DMS114 treated with DMSO at 0.1 percent for 48 hours (cell line): ENCODE results near the gene SEC22B.
"Not testable (repeated sequence)": the region's sequence is repeated elsewhere in the genome, so short reads cannot be mapped to it uniquely, and the experiment has no call there.

Experiments
- DNase-seq: peaks from one replicate; lab custom pipeline; 2025; ENCODE audit not compliant: unreplicated experiment; lab: John Stamatoyannopoulos, UW

Gene SEC22B

DNA sequence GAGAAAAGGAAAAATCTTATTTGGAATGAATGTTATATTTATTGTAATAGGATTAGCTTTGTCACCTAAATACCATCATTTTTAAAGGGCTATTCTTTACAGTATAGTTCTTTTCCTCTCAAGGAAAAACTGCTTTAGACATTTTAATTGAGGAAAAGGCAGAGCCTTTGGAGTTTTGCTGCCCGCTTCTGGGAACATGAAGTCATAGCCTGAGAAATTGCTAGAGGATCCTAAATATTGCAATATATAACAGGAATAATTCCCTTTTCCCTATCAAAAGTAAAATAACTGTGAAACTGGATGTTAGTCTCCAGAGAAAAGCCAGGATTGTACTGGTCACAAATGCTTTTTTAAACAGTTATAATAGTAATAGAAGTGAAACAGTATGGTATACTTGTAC, 30.5 kb downstream of the SEC22B start:
- not testable (repeated sequence) for DNase-seq

DNA sequence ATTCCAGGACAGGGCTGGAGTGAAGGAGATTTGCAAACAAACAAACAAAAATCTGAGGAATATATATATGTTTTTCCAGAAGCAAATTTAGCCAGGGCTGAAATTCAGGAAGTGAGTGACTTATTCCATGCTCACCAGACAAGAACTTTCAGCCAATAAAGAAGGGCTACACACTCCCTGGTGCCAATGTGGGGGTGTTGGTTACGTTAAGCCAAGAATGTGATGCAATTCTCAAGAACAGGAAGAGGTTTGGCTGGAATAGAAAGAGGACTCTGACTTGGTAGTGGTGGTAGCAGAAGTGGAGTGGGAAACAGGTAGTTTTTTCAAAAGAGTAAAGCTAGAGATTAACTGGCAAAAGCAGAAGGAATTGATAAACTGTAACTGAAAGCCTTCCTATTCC, 31.7 kb downstream of the SEC22B start:
- DNase-seq: not testable (repeated sequence)

DNA sequence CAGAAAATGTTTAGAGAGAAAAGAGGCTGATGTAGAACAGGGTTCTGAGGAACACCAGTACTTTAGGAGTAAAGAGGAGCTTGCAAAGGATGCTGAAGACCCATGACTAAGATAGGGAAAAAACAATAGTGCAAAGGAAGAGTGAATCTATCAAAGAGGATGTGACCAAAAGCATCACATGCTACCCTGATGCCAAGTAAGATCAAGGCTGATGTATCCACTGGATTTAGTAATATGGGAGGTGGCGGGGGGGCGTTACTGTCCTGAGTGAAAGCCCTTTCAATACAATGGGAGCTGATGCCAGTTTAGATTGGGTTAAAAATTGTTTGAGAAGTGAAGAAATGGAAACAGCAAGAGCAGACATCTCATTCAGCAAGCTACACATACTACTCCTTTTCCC, 32.2 kb downstream of the SEC22B start:
- DNase-seq: not testable (repeated sequence)

DNA sequence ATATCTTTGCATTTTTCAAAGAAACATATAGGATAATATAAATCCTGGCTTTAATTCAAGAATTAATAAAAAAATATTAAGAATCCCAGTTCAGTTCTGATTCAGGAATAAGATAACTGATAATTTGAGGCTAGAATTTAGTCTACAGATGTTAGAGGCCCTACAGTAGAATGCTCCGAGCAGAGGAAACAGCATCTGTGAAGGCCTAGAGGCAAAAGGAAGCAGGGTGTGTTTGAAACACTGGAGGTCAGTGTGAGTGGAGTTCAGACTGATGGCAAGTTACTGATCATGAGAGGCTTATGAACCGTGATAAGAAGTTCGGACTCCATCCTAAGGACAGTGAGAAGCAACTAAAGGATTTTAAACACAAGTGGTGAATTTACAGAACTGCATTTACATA, 33.0 kb downstream of the SEC22B start:
- not testable (repeated sequence) for DNase-seq

DNA sequence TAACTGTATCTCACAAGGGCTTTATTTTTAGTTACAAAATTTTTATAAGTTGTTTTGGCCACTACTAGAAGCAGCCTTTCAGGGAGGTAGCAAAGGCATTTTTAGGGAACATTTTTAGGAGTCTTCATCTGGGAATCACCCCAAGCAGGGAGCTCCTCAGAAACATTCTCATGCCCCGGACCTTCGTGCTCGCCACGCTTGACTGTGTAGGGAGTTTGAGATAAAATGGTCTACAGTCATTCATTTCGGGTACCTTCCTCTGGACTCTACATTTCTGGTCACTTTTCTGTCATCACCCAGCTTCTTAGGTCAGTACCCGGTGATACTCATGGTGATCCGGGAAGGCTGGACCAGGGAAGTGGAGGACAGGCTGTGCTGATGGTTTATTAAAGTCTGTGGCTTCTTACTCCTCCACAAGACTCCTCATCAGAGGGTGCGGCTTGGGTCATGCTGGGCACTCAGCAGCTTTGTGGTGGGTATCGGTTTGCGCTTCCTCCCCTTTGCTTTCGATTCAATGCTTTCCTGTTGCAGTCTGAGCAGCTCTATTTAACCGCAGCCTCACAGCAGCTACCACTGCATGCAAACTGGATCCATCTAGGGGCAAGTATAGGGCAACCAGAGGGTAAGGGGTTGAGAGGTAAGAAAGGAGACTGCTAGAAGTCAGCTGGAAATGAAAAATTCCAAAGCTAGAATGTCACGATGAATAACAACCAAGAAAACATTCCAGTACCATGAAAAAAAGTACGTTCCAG, 33.6 kb downstream of the SEC22B start:
- DNase-seq: not testable (repeated sequence)

DNA sequence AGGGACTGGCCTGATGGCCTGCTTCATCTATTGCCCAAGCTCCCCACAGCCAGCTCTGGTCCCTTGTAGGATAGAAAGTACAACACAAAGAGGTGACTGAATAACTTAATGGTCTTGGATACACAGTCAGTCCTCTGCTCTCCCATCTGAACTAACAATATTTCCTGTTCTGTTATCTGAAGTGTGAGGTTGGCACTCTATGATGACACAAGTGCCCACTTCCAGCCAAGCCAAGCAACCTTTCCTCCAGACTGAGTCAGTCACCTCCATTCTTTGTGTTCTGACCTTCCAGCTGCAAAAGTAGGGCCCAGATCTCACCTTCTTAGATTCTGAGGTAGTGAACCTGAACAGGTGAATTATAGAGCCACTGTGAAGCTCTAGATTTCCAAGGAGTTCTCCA, 34.5 kb downstream of the SEC22B start:
- DNase-seq: not testable (repeated sequence)

DNA sequence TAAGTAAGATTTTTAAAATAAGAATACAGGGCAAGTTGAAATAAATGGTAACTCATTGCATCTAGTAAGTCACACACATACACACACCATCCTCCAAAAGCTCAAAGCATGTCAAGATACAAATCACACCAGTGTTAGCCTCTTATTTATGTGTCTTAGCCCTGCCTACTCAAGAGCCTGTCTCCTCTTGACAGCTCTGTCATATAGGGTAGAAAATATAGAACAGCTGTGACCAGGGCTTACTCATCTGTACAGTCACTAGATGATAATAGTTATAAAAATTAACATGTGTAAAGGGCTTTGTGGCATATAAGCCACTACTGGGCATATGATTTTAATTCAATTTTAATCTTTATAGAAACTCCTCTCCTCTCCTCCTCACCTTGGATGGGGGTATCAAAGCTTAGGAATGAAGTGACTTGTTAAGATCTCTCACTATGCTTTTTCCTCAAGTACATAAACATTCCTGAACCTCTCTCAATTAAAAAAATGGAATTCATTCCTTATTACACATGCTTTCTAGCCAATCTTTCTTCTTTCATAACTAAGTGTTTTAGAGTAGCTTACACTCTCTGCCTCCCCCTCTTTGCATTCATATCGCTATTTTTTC, 35.6 kb downstream of the SEC22B start:
- not testable (repeated sequence) for DNase-seq

DNA sequence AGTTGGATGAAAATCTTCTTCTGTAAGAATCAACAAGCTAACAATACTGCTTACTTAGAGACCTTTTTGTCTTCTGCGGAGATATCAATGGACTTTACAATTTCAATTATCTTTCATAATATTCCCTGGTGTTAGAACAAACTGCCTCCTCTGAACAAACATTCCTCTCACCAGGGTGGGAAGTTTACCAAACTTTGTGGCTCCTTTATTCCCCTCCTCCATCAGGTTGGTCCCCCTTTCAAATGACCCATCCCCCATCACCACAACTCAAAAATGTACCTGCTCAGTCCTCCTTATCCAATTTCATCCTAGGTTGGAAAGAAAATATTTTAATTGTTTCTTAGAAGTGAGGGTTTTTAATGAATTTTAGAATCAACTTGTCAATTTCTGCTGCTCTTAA, 40.2 kb downstream of the SEC22B start:
- DNase-seq: not testable (repeated sequence)

DNA sequence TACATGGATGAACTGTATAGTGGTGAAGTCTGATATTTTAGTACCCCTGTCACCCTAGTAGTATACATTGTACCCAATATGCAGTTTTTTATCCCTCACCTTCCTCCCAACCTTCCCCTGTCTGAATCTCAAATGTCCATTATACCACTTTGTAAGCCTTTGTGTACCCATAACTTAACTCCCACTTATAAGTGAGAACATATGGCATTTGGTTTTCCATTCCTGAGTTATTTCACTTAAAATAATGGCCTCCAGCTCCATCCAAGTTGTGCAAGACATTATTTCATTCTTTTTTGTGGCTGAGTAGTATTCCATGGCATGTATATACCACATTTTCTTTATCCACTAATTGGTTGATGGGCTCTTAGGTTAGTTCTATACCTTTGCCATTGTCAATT, 42.4 kb downstream of the SEC22B start:
- DNase-seq: not testable (repeated sequence)

DNA sequence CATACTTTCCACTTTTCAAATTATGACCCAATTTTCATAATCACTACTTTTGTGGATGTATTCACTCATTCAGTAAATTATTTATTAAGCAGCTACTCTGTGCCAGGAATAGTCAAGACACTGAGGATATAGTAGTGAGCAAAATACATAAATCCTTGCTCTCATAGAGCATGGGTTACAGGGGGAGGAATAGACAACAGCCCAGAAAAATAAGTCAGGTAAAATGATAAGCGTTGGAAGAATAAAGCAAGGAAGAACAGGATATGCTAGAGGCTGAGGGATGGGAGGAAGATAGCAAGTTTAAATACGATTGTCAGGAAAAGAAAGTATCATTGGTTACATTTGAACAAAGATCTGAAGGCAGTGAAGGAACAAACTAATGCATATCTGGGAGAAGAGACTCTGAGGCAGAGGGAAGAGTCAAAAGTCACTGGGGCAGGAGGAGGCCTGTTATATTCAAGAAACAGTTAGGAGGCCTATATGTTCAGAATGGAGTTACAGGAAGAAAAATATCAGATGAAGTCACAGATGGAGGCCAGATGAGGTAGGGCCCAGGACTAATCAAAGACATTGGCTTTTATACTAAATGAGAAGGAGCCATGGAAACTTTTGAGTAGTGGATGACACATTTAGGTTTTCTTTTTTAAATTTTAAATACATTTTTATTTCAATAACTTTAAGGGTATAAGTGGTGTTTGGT, 42.9 kb downstream of the SEC22B start:
- DNase-seq: no peak

DNA sequence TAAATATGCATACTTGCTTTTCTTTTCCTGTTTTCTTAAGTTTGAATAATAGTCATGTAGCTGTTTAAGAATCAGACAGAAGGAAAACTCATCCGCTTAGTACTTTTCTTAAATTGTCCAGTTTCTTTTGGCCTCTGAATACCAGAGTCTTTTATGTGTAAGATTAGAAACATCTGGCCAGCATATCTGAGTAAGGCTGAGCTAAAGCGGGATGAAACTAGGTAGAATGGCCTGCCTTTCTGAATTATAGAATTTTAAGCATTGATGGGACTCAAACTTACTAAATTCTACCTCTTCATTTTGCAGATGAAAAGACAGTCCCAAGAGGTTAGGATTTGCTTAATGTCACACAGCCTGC, 43.9 kb downstream of the SEC22B start:
- not testable (repeated sequence) for DNase-seq

DNA sequence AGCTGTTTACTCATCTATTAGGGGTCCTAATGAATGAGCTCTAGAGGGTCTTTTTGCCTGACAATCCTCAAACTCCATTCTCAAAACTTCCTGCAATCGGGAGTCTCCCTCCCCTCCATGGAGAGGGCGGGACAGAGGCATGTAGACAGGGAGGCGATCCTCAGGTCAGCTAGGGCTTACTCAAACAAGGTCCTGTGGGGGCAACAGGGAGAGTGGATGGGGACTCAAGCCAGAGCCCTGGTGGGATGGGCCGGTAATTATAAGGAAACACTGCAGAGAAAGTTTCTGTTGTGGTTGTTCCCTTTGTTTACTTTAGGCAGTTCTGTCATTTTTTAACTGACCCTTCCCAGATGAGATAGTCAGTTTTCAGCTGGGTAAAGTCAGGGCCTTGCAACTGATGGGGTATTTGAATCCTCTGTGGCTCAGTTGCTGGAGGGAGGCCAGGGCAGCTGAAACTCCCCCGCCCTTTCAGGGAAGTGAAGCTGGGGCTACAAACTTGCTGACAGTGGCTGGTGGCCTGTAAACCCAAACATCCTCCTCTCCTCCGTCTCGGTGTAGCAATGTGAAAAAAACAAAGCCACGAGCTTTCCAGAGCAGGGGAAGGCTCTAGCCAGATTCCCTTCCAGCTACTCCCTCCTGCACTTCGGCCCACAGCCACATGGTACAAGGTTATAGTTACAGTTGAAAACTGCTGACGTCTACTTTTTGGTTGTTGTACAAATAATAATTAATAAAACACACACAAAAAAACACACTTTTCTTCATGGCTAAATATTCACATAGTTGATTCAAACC, 44.5 kb downstream of the SEC22B start:
- DNase-seq: not testable (repeated sequence)

DNA sequence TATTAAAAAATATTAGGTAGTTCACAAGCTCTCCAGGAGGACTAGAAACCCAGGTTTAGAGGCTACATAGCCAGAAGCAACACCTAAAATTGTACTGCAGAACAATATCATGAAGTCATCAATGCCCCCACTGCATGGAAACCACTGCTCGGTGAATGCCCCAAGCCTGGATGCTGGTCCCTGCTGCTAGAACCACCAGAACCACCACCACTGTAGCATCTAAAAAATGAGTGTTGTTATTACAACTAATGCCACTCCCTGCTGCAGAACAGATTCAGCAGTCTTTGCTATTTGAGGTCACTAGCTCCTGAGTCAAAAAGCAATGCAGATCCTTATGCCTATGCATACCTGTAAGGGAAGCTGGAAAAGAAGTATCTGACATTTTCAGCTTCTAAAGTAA, 48.4 kb downstream of the SEC22B start:
- DNase-seq: not testable (repeated sequence)

DNA sequence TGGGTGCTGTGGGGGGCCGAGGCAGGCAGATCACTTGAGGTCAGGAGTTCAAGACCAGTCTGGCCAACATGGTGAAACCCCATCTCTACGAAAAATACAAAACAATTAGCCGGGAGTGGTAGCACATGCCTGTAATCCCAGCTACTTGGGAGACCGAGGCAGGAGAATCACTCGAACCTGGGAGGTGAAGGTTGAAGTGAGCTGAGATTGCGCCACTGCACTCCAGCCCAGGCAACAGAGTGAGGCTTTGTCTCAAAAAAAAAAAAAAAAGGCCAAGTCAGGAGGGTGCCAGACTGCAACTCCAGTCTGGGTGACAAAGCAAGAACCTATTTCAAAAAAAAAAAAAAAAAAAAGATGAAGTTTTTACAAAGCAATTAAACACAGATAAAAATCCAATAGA, 50.1 kb downstream of the SEC22B start:
- not testable (repeated sequence) for DNase-seq

DNA sequence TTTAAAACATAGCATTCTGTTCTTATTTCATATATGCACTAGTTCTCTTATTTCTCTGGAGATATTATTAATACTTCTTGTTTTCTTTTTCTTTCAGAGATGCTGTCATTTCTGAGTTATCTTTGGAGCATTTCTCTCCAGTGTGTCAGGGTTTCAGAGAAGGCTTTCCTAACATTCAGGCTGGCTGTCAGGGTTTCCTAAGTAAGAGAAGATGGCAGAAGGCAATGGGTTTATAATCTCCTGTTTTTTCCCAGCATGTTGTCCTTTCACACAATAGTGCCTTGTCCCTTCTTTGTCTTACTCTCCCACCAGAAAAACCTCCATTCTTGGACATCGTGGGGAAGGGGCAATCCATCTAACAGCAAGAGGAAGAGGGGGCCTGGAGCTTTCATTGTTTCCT, 51.7 kb downstream of the SEC22B start:
- not testable (repeated sequence) for DNase-seq

DNA sequence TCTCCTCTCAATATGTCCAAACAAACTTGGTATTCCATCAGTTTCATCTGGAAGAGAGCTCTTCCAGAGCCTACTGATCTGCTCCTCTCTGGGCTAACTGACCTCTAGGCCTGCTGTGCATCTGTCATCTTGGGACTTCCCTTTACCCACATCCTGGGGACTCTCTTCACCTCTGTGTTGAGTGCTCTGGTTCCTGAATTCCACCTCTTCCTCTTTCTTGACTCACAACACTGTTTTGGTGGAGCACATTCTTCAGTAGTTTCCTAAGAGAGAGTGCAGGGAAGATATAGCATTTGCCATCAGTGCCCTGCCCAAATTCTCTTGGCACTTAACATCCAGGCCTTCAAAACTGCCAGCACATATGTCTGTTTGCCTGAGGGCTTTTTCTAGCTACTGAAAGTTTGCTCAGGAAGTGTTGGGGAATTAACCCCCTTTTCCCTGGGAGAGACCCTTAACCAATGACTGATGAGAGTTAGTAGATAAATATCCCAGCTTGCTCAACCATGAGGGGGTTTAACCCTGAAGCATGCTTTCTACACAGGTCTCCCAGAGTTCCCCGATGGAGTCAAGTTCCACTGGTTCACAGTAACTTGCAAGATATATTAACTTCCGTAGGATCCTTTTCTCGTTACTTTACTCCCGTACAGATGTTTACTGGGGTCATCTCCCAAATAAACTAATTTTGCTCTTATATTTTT, 52.4 kb downstream of the SEC22B start:
- DNase-seq: not testable (repeated sequence)

DNA sequence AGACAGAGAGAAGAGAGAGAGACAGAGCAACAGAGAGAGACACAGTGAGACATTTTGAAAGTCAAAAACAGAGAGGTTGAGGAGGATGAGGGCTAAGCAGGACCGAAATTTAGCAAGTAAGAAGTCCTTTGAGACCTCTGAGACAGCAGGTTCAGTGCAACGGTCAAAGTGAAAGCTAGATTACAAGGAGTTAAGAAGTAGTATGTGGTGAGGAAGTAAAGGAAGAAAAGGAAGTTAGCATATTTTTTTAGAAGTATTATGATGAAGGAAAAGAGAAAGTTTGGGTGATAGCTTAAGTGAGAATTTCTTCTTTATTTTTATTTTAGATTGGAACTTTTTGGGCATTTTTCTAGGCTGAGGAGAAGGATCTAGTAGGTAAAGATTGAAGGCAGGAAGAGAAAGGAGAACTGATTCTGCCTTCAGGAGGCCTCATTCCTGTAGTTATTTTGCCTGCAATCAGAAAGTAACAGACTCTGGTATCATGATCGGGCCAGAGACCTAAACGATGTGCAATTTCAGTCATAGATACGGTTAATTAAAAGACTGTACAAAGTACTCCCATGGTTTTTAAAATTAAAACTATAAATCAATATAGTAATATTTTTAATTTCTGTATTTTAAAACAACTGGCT, 53.9 kb downstream of the SEC22B start:
- DNase-seq: not testable (repeated sequence)

DNA sequence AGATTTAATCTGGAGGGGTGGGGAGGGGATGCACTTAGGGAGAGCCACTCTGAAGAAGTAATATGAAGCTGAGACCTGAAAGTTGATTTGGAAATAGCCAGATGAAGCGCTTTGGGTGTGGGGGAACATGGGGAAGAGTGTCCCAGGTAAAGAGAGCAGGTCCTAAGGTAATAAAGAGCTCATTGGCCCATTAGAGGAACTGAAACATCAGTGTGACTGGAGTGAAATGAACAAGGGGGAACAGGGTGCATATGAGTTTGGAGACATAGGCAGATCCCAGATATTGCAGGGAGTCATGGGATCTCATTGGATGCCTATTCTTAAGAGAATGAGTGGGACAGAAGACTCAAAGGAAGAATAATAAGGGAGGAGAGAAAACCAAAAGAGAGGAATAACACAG, 54.5 kb downstream of the SEC22B start:
- not testable (repeated sequence) for DNase-seq

DNA sequence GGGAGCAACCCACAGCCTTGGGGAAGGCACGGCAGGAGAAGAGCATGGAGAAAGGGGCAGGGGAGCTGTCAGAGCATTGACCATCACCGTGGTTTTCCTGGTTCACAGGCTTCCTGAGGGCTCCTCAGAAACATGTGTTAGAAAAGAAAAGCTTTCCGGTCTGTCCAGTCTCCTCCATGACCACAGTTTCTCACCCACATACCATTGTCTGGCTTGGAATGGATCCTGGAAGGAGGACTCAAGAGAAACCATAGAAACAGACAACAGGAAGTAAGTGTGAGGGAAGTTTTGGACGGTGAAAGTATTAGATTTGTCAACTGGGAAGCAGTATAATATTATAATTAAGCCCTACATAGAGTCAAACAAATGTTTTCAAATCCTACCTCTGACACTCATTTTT, 55.8 kb downstream of the SEC22B start:
- DNase-seq: not testable (repeated sequence)
